ENCODE data around the gene SORT1.
"Not testable (repeated sequence)": the region's sequence is repeated elsewhere in the genome, so short reads cannot be mapped to it uniquely, and the experiment has no call there.

SORT1 gene

DNA sequence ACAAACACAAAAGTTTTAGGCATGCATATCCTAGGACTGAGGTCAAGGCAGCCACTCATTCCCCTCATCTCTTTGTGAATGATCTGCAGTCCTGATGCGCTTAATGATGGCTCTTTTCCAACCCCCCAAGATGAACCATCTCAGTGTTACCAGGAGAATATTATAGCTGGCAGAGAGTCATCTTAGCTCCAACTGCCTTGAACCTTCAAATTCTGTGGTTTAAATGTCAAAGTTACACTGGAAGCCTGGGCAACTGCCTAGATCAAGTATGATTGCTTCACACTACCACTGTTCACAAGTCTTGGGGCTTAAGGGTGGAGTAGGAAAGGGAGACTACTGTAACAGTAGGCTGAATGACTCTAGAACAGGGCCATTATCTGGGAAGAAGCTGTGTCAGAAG, 82.9 kb downstream of the SORT1 start:
- no peaks in the 10 kb centered on the region for H3K9me3 ChIP-seq
- H3K4me3 ChIP-seq (ENCODE audit: low read depth, low read length) = no peak overlapping the region
- no peak for DNase-seq
- TF ChIP-seq, protein P1, sequence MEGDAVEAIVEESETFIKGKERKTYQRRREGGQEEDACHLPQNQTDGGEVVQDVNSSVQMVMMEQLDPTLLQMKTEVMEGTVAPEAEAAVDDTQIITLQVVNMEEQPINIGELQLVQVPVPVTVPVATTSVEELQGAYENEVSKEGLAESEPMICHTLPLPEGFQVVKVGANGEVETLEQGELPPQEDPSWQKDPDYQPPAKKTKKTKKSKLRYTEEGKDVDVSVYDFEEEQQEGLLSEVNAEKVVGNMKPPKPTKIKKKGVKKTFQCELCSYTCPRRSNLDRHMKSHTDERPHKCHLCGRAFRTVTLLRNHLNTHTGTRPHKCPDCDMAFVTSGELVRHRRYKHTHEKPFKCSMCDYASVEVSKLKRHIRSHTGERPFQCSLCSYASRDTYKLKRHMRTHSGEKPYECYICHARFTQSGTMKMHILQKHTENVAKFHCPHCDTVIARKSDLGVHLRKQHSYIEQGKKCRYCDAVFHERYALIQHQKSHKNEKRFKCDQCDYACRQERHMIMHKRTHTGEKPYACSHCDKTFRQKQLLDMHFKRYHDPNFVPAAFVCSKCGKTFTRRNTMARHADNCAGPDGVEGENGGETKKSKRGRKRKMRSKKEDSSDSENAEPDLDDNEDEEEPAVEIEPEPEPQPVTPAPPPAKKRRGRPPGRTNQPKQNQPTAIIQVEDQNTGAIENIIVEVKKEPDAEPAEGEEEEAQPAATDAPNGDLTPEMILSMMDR (IDR thresholded peaks at IDR 0.05; ENCODE audit: low read depth, low read length) = no peak
- H3K4me1 ChIP-seq = no peaks in the 10 kb centered on the region
- H3K36me3 ChIP-seq = no peaks in the 10 kb centered on the region; the same call in 1 of the 2 replicates
- H3K27me3 ChIP-seq = no peaks in the 10 kb centered on the region

DNA sequence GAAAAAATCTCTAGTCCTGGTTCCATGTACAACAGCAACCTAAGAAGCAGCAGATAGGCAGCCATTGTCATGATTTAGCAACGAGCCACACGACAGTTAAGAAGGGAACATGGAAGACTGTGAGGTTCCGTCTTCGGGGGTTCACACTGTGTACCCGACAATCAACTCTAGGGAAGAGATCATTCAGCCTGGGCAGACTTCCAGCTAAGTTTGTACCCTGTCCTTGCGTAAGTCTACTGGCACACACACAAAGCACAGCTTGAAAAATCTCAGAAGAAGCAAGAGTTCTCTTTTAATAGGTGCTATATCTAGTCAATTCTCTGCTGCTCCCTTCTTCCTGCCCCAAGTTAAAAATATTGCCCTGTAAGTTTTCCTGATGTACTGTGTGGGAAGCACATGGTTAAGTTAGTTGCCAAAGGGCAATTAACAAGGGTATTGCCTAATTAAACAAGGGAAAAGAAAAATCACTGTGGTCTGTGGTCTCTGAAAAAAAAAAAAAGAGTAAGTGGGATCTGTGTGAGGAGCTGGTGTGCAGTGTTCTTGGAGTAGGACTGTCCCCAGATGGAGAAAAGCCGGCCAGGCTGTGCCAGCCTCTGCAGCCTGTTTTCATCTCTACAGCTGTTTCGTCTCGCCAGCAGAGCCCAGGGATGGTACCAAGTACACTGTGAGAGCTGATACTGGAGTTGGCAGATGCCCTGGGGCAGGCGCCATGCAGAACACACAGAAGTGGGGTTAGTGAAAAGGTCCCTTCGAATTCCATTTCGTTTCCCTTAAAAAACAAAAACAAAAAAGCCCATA, 84.5 kb downstream of the SORT1 start:
- no peak for DNase-seq
- no peaks in the 10 kb centered on the region for H3K27me3 ChIP-seq
- H3K4me3 ChIP-seq (ENCODE audit: low read depth, low read length) = no peak overlapping the region
- TF ChIP-seq, protein P1 (IDR thresholded peaks at IDR 0.05; ENCODE audit: low read depth, low read length) = no peak
- no peaks in the 10 kb centered on the region for H3K4me1 ChIP-seq
- H3K9me3 ChIP-seq = no peaks in the 10 kb centered on the region
- no peaks in the 10 kb centered on the region for H3K36me3 ChIP-seq

DNA sequence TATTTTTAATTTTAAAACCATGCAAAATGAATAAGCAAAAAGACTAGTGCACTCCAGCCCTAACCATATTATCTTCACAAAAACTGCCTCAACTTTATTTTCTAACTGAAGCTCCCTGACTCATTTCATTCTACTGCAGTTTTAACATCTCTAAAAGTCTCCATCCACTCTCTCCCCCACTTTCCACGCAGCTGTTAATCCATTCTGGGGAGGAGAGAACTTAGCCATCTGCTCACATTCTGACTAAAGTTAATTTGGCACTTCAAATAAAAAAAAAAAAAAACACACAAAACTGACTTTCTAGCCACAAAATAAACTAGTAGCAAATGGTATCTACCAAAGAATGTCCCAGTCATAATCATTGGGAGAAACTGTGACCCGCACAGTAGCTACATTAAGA, 85.5 kb downstream of the SORT1 start:
- TF ChIP-seq, protein P1 (IDR thresholded peaks at IDR 0.05; ENCODE audit: low read depth, low read length) = no peak
- DNase-seq = no peak
- no peak overlapping the region for H3K4me3 ChIP-seq (ENCODE audit: low read depth, low read length)
- no peaks in the 10 kb centered on the region for H3K4me1 ChIP-seq
- H3K27me3 ChIP-seq = no peaks in the 10 kb centered on the region
- no peaks in the 10 kb centered on the region for H3K36me3 ChIP-seq
- no peaks in the 10 kb centered on the region for H3K9me3 ChIP-seq

DNA sequence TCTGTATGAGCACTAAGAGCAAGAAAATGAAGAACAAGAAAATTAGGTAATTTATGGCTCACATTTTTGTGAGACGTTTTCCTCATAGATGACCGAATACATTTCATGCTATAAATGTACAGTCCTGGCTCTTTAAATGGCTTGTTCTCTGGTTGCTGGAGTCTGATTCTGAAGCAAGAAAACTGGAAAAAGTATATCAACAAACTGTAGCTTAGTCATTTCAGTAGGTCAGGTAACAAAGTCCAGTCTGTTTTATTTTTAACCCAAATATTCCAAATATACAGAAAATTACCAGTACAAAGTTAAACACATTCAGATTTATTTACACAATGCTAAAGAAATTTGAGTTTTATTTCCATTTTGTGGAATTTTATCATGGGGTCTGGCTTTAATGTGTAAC, 88.4 kb downstream of the SORT1 start:
- Histone ChIP-seq H3K27me3 (no peaks in the 10 kb centered on the region), H3K4me1 (no peaks in the 10 kb centered on the region), H3K9me3 (no peaks in the 10 kb centered on the region), H3K36me3 (no peaks in the 10 kb centered on the region), H3K4me3 (ENCODE audit: low read depth, low read length) (no peak overlapping the region)
- TF ChIP-seq, protein P1 (IDR thresholded peaks at IDR 0.05; ENCODE audit: low read depth, low read length) = no peak
- DNase-seq = no peak

DNA sequence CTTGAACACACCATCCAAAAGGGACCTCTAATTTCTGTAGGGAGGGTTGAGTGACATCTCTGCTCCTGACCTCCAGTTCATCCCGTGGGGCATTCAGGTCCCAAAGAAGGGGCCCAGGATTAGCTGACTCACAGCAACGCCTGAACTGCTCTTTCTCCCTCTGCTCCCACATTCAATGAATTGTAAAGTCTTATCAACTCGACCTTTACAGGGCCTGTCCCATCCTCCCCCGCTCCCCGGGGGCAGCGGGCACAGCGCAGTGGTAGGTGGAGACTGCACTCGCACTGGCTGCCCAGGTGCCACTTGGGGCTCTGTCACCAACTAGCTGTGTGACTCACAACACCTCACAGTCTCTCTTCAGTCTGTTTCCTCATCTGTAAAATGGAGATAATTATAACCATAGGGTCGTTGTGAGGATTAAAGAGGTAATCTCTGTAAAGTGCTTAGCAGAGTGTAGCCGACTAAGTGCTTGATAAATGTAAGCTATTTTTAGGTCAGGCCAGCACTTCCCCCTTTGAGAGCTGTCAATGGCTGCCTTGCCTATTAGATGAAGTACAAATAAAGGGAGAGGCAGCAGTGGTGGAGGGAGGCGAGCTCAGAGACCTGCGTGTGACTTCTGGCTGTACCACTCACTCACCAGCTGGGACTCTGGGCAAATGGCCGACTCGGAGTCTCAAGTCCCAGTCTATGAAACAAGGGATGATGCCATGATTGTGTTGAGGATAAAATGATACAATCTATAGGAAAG, 90.3 kb downstream of the SORT1 start:
- Histone ChIP-seq H3K4me3 (ENCODE audit: low read depth, low read length) (no peak overlapping the region), H3K9me3 (no peaks in the 10 kb centered on the region), H3K36me3 (no peaks in the 10 kb centered on the region), H3K4me1 (no peaks in the 10 kb centered on the region), H3K27me3 (no peaks in the 10 kb centered on the region)
- TF ChIP-seq, protein P1 (IDR thresholded peaks at IDR 0.05; ENCODE audit: low read depth, low read length) = no peak
- no peak for DNase-seq

DNA sequence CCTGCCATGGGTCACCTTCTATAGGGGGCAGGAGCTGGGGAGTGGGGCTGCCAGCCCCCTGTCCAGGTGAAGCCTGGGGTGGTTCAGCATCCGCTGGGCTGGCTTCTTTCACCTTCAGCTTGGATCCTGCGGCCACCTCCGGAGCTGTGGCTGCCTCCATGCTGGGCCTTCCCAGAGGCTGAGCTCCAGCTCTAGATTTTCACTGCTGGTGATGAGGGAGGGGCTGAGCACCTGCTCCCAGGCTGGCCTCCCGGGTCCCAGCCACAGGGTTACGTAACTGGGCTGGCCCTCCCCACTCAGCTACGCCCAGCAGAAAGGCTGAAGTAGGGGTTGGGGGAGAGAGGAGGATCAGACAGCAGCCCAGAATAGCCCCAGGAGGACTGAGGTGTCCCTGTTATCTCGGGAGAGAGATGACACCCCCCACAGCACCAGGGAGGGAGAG, 90.9 kb downstream of the SORT1 start, which contains the start of gene MYBPHL:
Gene MYBPHL (minus strand): TSS at position 180 of the 442 bp plus-strand sequence. CDS start 20 bp downstream, at position 160.
- Histone ChIP-seq H3K36me3 (no peaks in the 10 kb centered on the region), H3K4me1 (no peaks in the 10 kb centered on the region), H3K4me3 (ENCODE audit: low read depth, low read length) (no peak within 1 kb of the TSS), H3K9me3 (no peaks in the 10 kb centered on the region), H3K27me3 (no peaks in the 10 kb centered on the region)
- DNase-seq = no peak
- TF ChIP-seq, protein P1 (IDR thresholded peaks at IDR 0.05; ENCODE audit: low read depth, low read length) = no peak

DNA sequence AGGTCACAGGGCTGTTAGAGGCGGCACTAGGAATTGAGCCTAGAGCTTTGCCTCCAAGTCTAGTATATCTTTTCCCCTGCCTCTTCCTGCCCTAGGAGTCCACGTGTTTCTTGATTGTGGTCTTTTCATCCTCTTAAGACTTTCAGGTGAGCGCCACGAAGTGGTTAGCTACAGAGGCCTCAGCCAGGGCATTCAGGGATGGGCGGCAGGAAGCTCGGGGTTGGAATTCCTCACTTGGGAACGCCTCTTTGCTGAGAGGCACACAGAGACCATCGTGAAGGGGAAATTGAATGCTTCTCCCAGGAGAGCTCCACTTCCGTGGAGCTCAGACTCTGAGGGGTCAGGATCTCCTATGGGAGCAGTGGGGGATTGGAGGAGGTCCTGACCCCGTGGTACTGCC, 91.7 kb downstream of the SORT1 start:
- not testable (repeated sequence) for H3K4me3 ChIP-seq (ENCODE audit: low read depth, low read length); H3K36me3 ChIP-seq; DNase-seq; H3K9me3 ChIP-seq; H3K27me3 ChIP-seq; H3K4me1 ChIP-seq
